CD4-positive, alpha-beta T cell (primary cell): Measurements from ENCODE around the gene CD40. TPM values are rescaled to one million over a fixed set of nuclear protein-coding genes. Genes with fewer than 3 reads are reported as not detected.

Source experiments
- ATAC-seq: fragments of 200-7000 bp; cut with Tn5 transposase; one replicate; pipeline ENCODE4 v1.10.0; 2022; ENCODE audit warnings: mild to moderate bottlenecking; ENCODE audit not compliant: poor library complexity
- CTCF ChIA-PET: fragments of 350-600 bp; sonication (Branson Sonifier 250); formaldehyde crosslinking; loops from one replicate; lab custom pipeline; 2021; ENCODE audit warnings: antibody characterized with exemption, inconsistent platforms; lab: Charles Lee
- POLR2A ChIA-PET: fragments of 350-600 bp; sonication (Branson Sonifier 250); formaldehyde crosslinking; loops from one replicate; lab custom pipeline; 2021; ENCODE audit warnings: antibody characterized with exemption, inconsistent platforms; lab: Charles Lee
- DNase-seq, 14 experiments: peaks; one replicate each; pipeline ENCODE4 v3.0.0-alpha.2; 2013 to 2020; ENCODE audit warnings: mixed read lengths in 2 of 14
- H3K27ac ChIP-seq, 2 donors: one replicate each; pipeline versions ENCODE4 v1.5.1 to v1.7.0; 2013; ENCODE audit warnings: low read length in 2 of 2, low read depth in 1 of 2, mild to moderate bottlenecking in 1 of 2
- H3K27me3 ChIP-seq, 2 experiments: 1 replicate in 1 of 2; 2 replicates in 1 of 2; pipeline versions ENCODE4 v1.6.1 to v1.7.0; 2013; ENCODE audit warnings: low read length in 2 of 2, control low read depth in 1 of 2, mild to moderate bottlenecking in 1 of 2, moderate library complexity in 1 of 2; ENCODE audit not compliant: insufficient read depth in 2 of 2, control insufficient read depth in 1 of 2
- H3K36me3 ChIP-seq: one replicate; pipeline ENCODE4 v1.6.1; 2013; ENCODE audit warnings: low read length, control low read depth; ENCODE audit not compliant: insufficient read depth
- H3K4me1 ChIP-seq: one replicate; pipeline ENCODE4 v1.6.1; 2013; ENCODE audit warnings: low read length, control low read depth; ENCODE audit not compliant: insufficient read depth
- H3K4me3 ChIP-seq: one replicate; pipeline ENCODE4 v1.5.1; 2013; ENCODE audit warnings: mild to moderate bottlenecking, low read length, moderate library complexity
- H3K9me3 ChIP-seq, 2 experiments: 1 replicate in 1 of 2; 2 replicates in 1 of 2; pipeline versions ENCODE4 v1.6.1 to v1.7.0; 2013; ENCODE audit warnings: low read length in 2 of 2, mild to moderate bottlenecking in 2 of 2, control low read depth in 1 of 2, moderate library complexity in 1 of 2; ENCODE audit not compliant: control insufficient read depth in 1 of 2, insufficient read depth in 1 of 2
- H3K27ac Mint-ChIP-seq: one replicate; pipeline ENCODE4 v1.8.0; 2020; ENCODE audit warnings: mixed read lengths
- H3K27me3 Mint-ChIP-seq: one replicate; pipeline ENCODE4 v1.8.0; 2021; ENCODE audit warnings: mixed read lengths
- H3K36me3 Mint-ChIP-seq: one replicate; pipeline ENCODE4 v1.8.0; 2021; ENCODE audit warnings: low read depth, mixed read lengths
- H3K4me1 Mint-ChIP-seq: one replicate; pipeline ENCODE4 v1.8.0; 2021; ENCODE audit warnings: low read depth, mixed read lengths
- H3K4me3 Mint-ChIP-seq: one replicate; pipeline ENCODE4 v1.8.0; 2020; ENCODE audit warnings: mild to moderate bottlenecking, mixed read lengths
- H3K9me3 Mint-ChIP-seq: one replicate; pipeline ENCODE4 v1.8.0; 2020; ENCODE audit warnings: mixed read lengths
- intact Hi-C, 2 experiments: fragments of 100-400 bp; cut with DNase I in 1 of 2; cut with micrococcal nuclease in 1 of 2; formaldehyde crosslinking; loops; one replicate each; pipeline versions ENCODE4 v1.15.1 to v1.9.0; 2023 to 2025; cut with DNase I, micrococcal nuclease
- total RNA-seq, 174 experiments: library from RNA in 2 of 174; stranded (reverse) in 2 of 174; gene quantifications; one replicate each; pipeline ENCODE4 v1.2.3 and lab custom pipeline; 2021 to 2026
- TF ChIP-seq, protein P1 (sequence below): fragments of 200-600 bp; IDR thresholded peaks from one replicate; pipeline ENCODE4 v1.8.0; 2022; ENCODE audit warnings: antibody characterized with exemption, mild to moderate bottlenecking

The CD40 gene
- total RNA-seq, 2 experiments from 2014 or later, result 1.0 to 1.2 TPM

DNA sequence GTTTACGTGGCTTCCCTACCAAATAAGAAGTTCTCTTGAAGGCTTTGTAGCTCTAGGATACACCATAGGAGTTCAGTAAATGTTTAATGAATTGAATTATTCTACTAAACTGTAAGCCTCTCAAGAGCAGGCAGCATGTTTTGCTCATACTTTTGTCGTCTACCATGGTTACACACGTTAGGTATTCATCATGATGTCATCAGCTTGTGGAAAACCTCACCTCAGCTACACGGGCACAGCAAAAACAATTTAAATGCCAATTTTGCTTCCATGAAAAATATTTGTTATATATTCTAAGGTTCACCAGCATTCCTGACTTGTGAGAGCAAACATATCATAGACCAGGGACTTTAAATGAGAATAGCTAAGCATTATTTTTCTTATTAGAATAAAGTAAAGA lies 45.1 kb upstream of the CD40 start:
- H3K27me3 ChIP-seq, result no peaks in the 10 kb centered on the region
- POLR2A ChIA-PET, result no interaction called here
- Mint-ChIP-seq H3K4me1 (no peaks in the 10 kb centered on the region), H3K27ac (no peak overlapping the region), H3K36me3 (peaks cover 12% of the 10 kb centered on the region), H3K4me3 (no peak overlapping the region), H3K27me3 (no peaks in the 10 kb centered on the region), H3K9me3 (no peaks in the 10 kb centered on the region)
- peaks cover 63% of the 10 kb centered on the region for H3K36me3 ChIP-seq
- H3K4me1 ChIP-seq, result no peaks in the 10 kb centered on the region
- H3K4me3 ChIP-seq, result no peak overlapping the region
- CTCF ChIA-PET, result no interaction called here
- TF ChIP-seq, protein P1, sequence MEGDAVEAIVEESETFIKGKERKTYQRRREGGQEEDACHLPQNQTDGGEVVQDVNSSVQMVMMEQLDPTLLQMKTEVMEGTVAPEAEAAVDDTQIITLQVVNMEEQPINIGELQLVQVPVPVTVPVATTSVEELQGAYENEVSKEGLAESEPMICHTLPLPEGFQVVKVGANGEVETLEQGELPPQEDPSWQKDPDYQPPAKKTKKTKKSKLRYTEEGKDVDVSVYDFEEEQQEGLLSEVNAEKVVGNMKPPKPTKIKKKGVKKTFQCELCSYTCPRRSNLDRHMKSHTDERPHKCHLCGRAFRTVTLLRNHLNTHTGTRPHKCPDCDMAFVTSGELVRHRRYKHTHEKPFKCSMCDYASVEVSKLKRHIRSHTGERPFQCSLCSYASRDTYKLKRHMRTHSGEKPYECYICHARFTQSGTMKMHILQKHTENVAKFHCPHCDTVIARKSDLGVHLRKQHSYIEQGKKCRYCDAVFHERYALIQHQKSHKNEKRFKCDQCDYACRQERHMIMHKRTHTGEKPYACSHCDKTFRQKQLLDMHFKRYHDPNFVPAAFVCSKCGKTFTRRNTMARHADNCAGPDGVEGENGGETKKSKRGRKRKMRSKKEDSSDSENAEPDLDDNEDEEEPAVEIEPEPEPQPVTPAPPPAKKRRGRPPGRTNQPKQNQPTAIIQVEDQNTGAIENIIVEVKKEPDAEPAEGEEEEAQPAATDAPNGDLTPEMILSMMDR, result no peak
- H3K9me3 ChIP-seq, result no peaks in the 10 kb centered on the region
- H3K27ac ChIP-seq, result no peak overlapping the region
- intact Hi-C loops, result no loop called here
- no peak for DNase-seq
- ATAC-seq, result no peak

DNA sequence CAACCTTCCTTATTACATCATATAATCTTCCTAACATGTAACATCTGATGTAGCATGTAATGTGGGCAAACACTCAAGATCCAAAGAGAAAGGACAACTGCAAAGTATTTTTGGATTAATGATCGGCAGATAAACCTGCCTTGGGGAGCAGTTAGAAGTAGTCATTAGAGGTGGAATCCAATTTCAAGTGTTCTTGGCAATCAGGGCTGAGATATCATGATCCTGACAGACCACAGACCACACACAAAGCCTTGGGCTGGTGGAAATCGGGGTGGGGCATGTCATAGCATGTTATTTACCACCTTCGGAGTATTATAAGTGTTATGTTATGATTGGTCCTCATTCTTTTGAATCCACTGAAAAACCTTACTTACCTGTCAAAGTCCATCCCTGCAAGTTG lies 44.7 kb upstream of the CD40 start:
- no peak overlapping the region for H3K4me3 Mint-ChIP-seq
- no peak for ATAC-seq

DNA sequence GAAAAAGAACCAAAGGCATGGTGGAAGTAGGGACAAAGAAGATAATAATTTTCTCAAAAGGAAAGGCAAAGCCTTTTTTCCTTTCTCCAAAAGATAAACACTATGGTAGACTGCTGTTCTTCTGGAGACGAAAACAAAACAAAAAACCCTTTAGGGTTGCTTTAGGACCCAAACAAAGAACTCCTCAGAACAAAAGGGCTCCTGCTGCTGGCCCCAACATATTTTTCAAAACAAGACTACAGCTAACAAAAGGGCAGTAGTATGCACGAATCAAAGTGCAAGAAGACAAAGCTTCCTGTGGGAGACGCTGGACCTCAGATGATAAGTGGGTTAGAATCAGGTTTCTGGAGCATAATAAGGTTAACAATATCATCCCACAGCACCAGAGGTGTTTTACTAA lies 44.1 kb upstream of the CD40 start:
- Histone ChIP-seq H3K27ac (no peak overlapping the region), H3K4me1 (no peaks in the 10 kb centered on the region), H3K27me3 (no peaks in the 10 kb centered on the region), H3K4me3 (no peak overlapping the region), H3K36me3 (peaks cover 65% of the 10 kb centered on the region), H3K9me3 (no peaks in the 10 kb centered on the region)
- ATAC-seq (no peak), DNase-seq (no peak)
- Mint-ChIP-seq H3K9me3 (no peaks in the 10 kb centered on the region), H3K36me3 (peaks cover 22% of the 10 kb centered on the region), H3K4me1 (peaks cover 3% of the 10 kb centered on the region), H3K27me3 (no peaks in the 10 kb centered on the region), H3K4me3 (no peak overlapping the region), H3K27ac (no peak overlapping the region)
- TF ChIP-seq, protein P1, result no peak
- intact Hi-C loops, result no loop called here
- ChIA-PET CTCF (no interaction called here), POLR2A (no interaction called here)

More for the DNA sequence above, 44.7 kb upstream of the CD40 start:
- no peaks in the 10 kb centered on the region for H3K27me3 ChIP-seq
- peaks cover 16% of the 10 kb centered on the region for H3K36me3 Mint-ChIP-seq
- ChIA-PET CTCF (no interaction called here), POLR2A (no interaction called here)
- no peaks in the 10 kb centered on the region for H3K4me1 ChIP-seq
- no peaks in the 10 kb centered on the region for H3K9me3 Mint-ChIP-seq
- H3K9me3 ChIP-seq, result no peaks in the 10 kb centered on the region
- H3K27me3 Mint-ChIP-seq, result no peaks in the 10 kb centered on the region
- H3K4me1 Mint-ChIP-seq, result no peaks in the 10 kb centered on the region
- no peak overlapping the region for H3K27ac Mint-ChIP-seq
- H3K36me3 ChIP-seq, result peaks cover 63% of the 10 kb centered on the region
- no peak overlapping the region for H3K27ac ChIP-seq
- no peak for DNase-seq
- intact Hi-C loops, result no loop called here
- TF ChIP-seq, protein P1, result no peak
- H3K4me3 ChIP-seq, result no peak overlapping the region
